ENCODE data around the gene TFAP2A.

GRCh38 chr6:10351791-10352190 lies 63.1 kb downstream of the TFAP2A start:
- no peak for TF ChIP-seq CTCF (optimal IDR thresholded peaks at IDR 0.05 in 1 of 3, IDR thresholded peaks at IDR 0.05 in 1 of 3, conservative IDR thresholded peaks at IDR 0.05 in 1 of 3; ENCODE audit: extremely low read depth in 1 of 3, insufficient read depth in 2 of 3, low read length in 3 of 3)
- no peak for TF ChIP-seq EZH2 (IDR thresholded peaks at IDR 0.05; ENCODE audit: low read length)
